NCI-H748 (cell line): ENCODE results near the gene ZDHHC11.
"Not testable (repeated sequence)": the region's sequence is repeated elsewhere in the genome, so short reads cannot be mapped to it uniquely, and the experiment has no call there.

Experiments used
- DNase-seq: peaks from one replicate; lab custom pipeline; 2025; ENCODE audit not compliant: unreplicated experiment; lab: John Stamatoyannopoulos, UW

Gene ZDHHC11

DNA sequence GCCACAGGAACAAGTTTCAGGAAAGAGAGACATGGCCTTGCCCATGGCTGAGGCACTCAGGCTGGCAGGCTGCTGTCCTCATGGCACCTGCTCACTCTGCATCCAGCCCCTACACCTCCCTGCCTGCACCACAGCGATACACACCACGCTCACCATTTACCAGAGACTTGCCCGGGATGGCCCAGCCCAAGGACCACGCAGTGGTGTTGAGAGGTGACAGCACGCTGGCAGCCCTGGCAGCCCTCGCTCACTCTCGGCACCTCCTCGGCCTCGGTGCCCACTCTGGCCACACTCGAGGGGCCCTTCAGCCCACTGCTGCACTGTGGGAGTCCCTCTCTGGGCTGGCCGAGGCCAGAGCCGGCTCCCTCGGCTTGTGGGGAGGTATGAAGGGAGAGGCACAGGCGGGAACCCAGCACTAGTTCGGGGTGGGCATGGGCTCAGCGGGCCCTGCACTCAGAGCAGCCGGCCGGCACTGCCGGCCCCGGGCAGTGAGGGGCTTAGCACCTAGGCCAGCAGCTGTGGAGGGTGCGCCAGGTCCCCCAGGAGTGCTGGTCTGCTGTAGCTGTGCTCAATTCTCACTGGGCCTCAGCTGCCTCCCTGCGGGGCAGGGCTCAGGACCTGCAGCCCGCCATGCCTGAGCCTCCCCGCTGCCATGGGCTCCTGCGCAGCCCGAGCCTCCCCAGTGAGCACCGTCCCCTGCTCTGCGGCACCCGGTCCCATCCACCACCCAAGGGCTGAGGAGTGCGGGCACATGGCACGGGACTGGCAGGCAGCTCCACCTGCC lies 86.6 kb downstream of the ZDHHC11 start:
- DNase-seq, result no peak

DNA sequence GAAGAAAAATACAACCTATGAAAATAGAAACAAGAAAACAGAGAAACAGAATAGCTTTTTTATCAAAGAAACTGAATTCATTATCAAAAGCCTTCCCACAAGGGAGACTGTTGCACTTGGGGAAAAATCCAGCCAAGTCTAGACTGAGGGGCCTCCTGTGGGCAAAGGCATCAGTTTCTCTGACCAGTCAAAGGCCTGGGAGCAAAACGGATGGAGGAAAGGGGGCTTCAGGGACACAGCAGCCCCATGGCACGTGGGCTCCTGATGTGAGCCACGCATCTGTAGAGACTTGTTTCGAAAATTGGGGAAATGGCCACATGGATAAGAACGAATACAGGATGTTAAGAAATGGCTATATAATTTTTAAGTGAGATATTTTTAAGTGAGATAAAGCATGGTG lies 87.4 kb downstream of the ZDHHC11 start:
- DNase-seq, result no peak

DNA sequence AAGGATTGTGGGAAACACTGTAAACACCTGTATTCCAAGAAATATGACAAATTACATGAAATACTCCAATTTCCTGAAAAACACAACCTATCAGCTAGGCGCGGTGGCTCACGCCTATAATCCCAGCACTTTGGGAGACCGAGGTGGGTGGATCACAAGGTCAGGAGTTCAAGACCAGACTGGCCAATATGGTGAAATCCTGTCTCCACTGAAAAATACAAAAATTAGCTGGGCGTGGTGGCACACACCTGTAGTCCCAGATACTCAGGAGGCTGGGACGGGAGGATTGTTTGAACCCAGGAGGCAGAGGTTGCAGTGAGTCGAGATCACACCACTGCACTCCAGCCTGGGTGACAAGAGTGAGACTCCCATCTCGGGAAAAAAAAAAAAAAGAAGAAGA lies 87.8 kb downstream of the ZDHHC11 start:
- DNase-seq, result not testable (repeated sequence)

DNA sequence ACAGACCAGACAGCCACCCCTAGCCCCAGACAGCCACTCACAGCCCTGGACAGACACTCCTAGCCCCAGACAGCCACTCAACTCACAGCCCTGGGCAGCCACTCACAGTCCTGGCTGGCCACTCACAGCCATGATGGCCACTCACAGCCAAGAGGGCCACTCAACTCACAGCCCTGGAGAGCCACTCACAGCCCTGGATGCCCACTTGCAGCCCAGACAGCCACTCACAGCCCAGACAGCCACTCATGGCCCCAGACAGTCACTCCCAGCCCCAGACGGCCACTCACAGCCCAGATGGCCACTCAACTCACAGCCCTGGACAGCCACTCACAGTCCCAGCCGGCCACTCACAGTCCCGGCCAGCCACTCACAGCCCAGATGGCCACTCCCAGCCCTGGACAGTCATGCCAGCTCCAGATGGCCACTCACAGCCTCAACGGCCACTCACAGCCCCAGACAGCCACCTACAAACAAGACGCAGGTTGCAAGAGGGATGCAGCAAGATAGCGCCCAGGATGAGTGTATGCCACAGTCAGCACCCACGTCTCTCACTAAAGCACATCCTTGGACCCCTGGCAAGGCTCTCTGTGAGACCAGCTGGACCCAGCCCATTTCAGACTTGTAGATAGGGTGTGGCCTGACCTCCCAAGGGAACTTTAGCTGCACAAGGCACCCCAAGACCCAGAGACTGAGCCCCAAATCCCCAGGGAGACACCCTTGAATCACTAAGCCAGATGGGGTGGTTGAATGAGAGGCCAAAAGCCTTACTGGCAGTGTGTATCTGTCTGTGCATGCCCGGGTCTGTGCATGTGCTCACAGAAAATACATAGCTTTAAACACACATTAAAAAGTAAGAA lies 88.7 kb downstream of the ZDHHC11 start:
- peak; percentile 72 for DNase-seq

DNA sequence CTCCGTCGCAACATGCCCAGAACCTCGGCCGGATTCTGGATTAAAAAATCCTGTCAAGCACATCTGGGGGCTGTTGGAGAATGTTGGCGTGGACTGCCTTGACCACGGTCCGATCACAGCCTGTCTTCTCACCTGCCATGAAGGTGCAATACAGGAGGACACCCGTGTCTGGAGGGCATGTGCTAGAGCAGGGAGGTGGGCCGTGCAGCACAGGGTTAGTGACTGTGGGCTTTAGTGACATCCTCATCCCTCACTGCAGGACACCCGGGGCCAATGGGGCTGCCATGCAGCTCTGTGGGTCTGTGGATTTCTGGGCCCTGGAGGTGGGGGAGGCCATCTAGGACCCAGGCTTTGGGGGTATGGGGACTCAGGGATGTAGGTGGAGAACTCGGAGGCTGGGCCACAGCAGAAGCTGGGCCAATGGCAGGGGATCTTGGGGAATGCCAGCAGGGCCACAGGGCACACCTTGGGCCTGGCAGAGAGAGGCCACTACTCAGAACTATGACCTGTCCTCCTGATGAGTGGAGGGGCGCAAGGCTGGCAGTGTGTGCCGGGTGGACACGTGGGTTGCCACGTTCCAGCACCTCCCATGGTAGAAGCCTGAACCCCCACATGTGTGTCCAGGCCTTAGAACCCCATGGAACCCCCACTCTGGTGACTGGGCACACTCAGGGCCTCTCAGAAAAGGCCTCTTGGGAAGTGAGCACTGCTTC lies 89.6 kb downstream of the ZDHHC11 start:
- DNase-seq, result no peak

DNA sequence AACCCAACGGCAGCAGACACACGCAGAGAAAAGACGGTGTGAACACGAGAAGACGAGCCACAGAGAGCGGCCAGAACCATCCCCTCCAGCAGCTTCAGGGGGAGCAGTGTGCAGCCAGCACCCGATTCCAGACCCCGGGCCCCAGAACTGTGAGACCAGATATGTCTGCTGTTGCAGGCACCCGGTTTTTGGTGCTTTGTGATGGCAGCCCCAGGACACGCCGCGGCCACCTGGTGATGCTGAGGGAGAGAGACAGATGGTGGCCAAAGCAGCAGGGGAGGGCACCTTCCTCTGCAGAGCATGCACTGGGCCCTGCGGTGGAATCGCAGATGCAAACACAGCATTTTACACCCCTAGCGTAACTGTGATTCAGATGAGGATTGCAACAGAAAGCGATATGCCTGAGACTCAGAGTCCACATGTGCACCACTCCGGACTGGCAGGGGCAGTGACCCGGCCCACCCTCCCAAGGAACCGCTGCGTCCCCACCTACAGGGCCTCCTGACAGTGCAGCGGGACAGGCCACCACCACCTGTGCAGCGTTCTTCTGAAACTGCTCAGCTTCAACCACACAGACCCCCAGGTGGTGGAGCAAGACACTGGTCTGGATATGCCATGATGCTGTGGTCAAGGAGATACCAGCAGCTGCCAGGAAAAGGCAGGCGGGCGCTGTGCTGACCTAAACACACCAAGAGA lies 90.3 kb downstream of the ZDHHC11 start:
- no peak for DNase-seq

DNA sequence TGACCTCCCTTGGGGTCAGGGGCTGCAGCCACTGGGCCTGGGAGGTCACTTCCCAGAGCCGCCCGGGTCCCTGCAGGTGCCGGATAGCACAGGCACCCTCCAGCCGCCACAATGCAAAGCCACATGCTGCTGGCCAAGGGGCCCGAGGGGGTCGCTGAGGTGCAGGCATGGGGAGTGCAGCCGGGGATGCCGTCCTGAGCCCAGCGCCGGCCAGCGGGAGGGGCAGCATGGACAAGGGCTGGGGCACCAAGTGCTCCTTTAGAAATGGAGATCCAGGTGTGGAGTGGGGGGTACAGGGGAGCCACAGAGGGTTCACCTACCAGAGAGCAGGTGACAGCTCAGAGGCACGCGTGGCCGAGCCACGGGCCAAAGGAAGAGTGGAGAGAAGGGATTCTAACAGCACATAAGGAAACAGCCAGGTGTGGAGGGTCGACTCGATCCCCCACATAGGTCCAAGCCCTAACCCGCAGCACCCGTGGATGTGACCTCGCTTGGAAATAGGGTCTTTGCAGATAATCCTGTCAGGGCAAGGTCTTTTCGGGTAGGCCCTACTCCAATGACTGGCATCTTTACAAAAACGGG lies 90.9 kb downstream of the ZDHHC11 start:
- no peak for DNase-seq

DNA sequence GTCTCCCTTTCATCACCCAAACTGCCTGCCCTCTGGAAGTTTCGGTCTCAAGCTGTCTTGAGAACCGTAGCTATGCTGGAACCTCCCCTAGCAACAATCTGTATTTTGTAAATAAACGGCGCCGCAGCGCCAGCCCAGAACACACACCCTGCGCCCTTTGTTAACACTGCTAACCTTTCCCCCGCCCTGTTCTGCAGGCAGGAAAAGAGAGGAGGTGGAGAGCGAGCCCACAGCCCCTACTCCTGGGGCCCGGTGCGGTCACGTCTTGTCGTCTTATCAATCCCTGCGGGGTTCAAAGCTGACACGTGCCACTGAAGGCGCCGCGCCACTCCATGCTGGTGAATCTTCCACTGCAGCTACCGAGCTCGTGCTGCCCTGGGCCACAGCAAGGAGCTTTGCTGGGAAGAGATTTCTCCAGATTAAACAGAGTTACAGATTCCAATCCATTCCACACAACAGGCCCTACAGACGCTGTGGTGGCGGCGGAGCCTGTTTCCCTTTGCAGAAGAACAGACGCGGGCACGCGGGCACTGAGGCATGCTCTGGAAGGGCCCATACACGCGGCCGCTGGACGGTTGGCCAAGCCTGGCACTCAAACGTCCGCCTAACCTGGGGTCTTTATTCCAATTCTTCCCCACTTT lies 91.6 kb downstream of the ZDHHC11 start:
- peak; percentile 99 for DNase-seq

DNA sequence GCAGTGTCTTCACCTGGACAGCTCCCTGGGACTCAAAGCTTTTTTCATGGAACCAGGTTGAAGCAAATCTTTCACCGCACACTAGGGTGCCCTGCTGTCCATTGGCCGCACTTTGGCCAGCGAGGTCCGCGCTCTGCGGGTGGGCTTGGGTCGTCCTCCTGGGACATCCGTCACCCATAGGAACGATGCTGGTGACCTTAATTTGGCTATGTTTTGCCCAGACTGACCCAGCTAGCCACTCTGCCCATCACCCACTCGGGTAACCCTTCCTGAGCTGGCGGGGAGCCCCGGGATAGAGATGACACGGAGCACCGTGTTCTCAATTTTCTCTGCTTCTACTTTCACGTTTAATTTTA lies 92.1 kb downstream of the ZDHHC11 start:
- no peak for DNase-seq

DNA sequence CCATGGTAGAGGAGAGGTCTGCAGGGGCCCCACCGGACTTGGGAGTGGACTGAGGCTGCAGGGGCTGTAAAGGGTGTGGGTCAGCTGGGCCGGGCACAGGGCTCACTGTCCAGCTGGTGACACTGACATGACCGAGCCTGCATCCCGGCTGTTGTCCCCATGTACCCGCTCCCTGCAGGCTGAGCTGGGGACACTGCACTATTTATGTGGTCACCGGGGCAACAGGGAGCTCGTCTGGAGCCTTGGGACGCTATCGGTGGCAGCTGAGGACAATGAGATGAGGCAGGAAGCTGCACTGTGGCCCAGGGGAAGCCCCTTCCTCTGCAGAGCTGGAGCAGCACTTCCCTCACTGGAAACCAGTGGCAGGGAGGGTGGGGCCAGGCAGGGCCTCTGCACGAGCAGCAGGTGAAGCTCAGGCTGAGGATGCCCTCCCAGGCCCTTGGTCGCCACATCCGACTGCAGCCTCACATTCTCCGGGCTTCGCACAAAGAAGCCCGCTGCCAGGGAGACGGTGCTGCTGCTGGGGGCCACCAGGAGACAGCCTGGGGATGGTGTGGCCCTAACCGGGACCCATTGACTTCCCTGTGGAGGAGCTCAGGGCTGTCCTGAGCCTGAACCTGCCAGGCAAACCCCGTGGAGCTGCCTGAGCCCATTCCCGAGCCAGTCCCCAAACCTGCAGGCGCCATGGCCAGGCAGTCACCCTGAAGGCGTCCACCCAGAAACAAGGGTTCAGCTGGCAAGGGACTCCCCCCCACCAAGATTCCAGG lies 92.7 kb downstream of the ZDHHC11 start:
- peak; percentile 98 for DNase-seq

DNA sequence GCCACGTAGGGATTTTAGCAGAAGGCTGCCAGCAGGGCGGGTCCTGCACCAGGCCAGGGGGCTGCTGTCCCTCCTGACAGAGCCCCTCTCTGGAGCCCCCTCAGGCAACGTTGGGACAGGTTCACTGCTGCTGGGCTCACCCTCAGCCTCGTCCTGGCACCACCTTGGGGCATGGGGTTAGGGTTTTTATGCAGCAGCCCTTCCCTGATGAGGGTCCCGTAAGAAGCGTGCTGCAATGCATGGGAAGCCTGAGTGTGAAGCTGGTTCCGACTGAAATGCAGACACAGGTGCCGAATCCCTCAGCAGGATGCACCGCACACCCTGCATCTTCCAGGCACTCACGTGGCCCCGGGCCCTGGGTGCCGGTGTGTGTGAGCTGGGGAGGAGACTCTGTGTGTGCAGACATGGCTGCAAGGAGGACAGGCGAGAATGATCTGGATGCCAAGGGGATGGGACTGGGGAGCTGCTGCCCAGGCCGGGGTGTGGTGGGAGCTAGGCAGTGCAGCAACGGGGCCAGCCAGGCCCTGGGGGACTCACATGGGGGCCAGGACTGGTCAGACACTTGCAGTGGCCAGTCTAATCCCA lies 93.3 kb downstream of the ZDHHC11 start:
- DNase-seq, result no peak

DNA sequence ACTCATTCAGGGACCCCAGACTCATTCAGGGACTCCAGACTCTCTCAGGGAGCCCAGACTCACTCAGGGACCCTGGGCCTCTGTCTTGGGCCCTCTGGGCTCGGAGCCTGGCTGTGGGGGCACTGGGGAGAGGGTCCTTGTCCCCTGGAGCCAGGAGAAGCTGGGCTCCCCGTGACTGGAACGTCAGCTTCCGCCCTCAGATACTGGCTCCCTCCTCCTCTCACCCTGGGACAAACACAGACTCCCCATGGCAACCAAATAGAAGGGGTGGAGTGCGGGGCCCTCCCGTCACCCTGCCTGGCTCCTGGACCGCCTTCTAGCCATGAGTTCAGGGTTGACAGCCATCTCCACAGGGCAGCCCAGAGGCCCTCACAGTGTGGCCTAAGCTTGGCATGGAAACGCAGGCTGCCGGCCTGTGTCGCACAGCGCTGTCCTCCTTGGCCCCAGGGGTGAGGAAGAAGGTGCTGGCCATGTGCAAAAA lies 93.9 kb downstream of the ZDHHC11 start:
- no peak for DNase-seq

DNA sequence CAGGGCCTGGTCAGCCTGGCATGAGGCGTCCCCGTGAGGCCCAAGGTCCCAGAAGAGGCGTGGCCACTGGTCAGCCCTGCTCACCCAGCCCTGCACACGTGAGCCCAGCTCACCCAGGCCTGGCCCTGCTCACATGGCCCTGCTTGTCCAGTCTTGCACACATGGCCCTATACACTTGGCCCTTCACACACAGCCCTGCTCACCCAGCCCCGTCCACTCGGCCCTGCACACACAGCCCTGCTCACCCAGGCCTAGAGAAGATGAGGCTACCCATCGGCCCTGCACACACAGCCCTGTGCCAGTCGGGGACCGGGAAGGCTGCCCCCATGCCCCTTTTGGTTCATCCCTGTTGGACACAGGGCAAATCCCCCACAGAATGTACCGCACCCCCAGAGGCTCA lies 94.6 kb downstream of the ZDHHC11 start:
- DNase-seq, result no peak

DNA sequence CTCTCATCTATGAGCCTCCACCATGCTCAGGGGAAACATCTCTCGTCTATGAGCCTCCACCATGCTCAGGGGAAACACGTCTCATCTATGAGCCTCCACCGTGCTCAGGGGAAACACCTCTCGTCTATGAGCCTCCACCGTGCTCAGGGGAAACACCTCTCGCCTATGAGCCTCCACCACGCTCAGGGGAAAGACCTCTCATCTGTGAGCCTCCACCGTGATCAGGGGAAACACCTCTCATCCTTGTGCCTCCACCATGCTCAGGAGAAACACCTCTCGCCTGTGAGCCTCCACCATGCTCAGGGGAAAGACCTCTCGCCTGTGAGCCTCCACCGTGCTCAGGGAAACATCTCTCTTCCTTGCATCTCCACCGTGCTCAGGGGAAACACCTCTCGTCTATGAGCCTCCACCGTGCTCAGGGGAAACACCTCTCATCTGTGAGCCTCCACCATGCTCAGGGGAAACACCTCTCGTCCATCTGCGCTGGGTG lies 96.6 kb downstream of the ZDHHC11 start:
- not testable (repeated sequence) for DNase-seq

DNA sequence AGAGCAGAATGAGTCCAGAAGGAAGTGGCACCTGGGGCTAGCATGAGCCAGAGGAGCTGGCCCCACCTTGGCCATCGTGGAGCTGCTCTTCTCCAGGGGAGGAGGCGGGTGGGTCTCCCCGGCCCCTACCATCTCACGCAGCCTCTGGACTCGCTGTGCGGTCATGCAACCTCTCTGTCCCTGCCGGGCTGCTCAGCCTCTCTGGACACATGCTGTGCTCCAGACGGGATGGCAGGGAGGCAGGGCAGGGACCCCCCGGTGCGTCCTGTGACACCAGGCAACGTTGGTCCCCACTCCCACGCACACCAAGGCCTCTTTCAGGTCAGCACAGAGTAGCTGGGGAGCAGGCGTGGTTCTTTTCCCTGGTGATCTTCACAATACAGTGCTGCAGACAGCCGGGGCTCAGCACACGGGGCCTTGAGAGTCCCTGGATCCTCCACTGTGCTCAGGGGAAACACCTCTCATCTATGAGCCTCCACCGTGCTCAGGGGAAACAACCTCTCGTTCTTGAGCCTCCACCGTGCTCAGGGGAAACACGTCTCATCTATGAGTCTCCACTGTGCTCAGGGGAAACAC lies 97.1 kb downstream of the ZDHHC11 start:
- not testable (repeated sequence) for DNase-seq

DNA sequence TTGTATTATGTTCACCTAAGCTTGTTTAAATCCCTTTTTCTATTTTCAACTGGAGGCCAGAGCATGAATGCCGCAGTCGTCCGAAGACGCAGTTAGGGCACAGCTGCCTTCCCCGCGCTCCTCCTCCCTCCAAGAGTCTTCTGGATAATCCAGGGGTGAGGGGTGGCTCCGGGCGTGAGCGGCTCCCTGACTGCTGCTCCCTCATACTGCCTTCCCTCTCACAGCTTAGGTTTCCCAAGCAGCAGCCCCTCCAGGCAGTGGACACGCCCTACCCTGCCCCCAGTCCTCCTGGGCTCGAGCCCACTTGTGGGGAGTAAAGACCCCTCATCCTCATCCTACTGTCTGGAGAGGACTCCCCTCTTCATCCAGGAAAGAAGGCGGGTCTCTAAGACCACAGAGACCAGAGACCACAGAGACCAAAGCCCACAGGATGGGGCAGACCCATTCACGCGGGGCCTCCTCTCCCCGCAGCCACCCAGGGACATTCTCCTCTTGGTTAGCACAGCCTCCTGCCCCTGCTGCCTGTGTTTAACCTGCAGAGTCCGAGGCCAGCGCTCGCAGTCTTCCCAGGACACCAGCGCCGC lies 98.2 kb downstream of the ZDHHC11 start:
- not testable (repeated sequence) for DNase-seq

DNA sequence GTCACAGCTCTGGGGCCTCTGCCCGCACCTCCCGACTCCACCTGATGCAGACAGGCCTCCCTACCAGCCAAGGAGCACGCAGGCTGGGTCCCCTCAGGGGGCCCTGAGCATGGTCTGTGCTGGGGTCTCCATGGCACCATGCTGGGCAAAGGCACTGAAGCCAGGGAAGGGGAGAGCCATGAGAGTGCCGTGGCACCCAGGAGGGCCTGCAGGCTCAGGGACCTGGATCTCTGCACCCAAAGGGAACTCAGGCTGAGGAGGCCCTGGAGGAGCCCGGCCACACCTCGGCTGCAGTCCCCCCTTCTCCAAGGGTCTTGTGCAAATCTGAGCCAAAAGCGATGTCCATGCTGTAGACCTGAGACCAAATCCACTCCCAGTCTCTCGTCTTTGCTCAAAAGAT lies 98.8 kb downstream of the ZDHHC11 start:
- DNase-seq, result not testable (repeated sequence)

DNA sequence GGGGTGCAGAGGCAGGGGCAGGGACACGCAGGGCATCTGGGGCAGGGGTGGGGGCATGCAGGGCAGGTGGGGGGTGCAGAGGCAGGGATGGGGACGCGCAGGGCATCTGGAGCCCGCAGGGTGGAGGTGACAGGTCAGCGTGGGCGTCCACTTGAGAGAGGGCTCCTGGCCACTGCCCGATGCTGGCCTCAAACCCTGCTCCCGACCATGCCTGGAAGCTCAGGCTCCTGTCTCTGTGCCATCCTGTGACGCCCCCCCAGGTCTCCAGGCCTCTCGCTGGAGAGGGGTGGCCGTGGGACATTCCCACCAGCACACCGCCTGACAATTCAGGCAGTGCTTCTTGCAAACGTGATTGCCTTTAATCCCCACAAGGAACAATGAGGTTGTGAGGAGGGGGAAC lies 99.3 kb downstream of the ZDHHC11 start:
- no peak for DNase-seq
